Karpas-422 (cell line): Measurements from ENCODE around the gene TCEAL1. TPM values are rescaled to one million over a fixed set of nuclear protein-coding genes. Genes with fewer than 3 reads are reported as not detected.

Experiments used
- total RNA-seq: library from RNA; depleted of rRNA; stranded (reverse); fragments of >200 nt; shearing (Covaris generic); gene quantifications from 2 replicates; pipeline ENCODE4 v1.2.3, GENCODE V29; 2014; ENCODE audit warnings: low replicate concordance; rRNA removed

The TCEAL1 gene
- total RNA-seq, 1 experiment from 2014 or later, result 22.1 TPM

Other genes starting within 250 kb of the TCEAL1 start
- 0.11 and 0.15 TPM in 2 replicates for gene RAB40A, start 109.5 kb upstream of the TCEAL1 start, total RNA-seq
- 19.8 and 35.4 TPM in 2 replicates for gene TCEAL4, start 43.5 kb upstream of the TCEAL1 start, total RNA-seq
- 1.8 and 6.9 TPM in 2 replicates for gene TCEAL3, start 21.0 kb upstream of the TCEAL1 start, total RNA-seq
- 83.4 and 90.4 TPM in 2 replicates for gene MORF4L2, start 57.7 kb downstream of the TCEAL1 start, total RNA-seq
- not detected in 2 replicates for gene TMEM31, start 81.9 kb downstream of the TCEAL1 start, total RNA-seq
- 1.2 TPM in 1 of 2 replicates, not detected in the other for gene PLP1, start 147.9 kb downstream of the TCEAL1 start, total RNA-seq
- gene RAB9B, start 203.3 kb downstream of the TCEAL1 start, total RNA-seq, result not detected in 2 replicates